ENCODE results near the gene AKR7A2.

GRCh38 chr1:19310061-19310460 lies 1.9 kb downstream of the AKR7A2 start:
- TF ChIP-seq RELA (IDR thresholded peaks at IDR 0.05; ENCODE audit: borderline replicate concordance, partially characterized antibody) (no peak), EZH2 (IDR thresholded peaks at IDR 0.05; ENCODE audit: borderline replicate concordance, control insufficient read depth, low read depth, low read length) (no peak), POLR2AphosphoS5 (IDR thresholded peaks at IDR 0.05; ENCODE audit: low read length) (no peak), REST (IDR thresholded peaks at IDR 0.05; ENCODE audit: low read depth, low read length) (no peak), BCL11A (IDR thresholded peaks at IDR 0.05; ENCODE audit: low read depth, low read length) (no peak), ZNF622 (IDR thresholded peaks at IDR 0.05) (no peak), CTCF (IDR thresholded peaks at IDR 0.05 in 2 of 3, conservative IDR thresholded peaks at IDR 0.05 in 1 of 3; ENCODE audit: control insufficient read depth in 2 of 3, extremely low read depth in 1 of 3, insufficient read depth in 1 of 3, low read depth in 3 of 3, low read length in 3 of 3) (no peak), TAF1 (IDR thresholded peaks at IDR 0.05; ENCODE audit: borderline replicate concordance, low read depth, low read length) (no peak)
